Measurements from ENCODE around the gene TXNDC2.

Gene TXNDC2

GRCh38 chr18:9931146-9931545, 45.4 kb downstream of the TXNDC2 start:
- no peak for DNase-seq (ENCODE audit: low read depth)
- TF ChIP-seq CTCF (IDR thresholded peaks at IDR 0.05; ENCODE audit: low read depth, low read length, missing control alignments): no peak
- H3K4me3 ChIP-seq (ENCODE audit: low read depth, low read length): no peak overlapping the region

- H3K4me3 ChIP-seq (ENCODE audit: low read depth, low read length): no peak overlapping the region
- DNase-seq (ENCODE audit: low read depth): no peak
- no peak for TF ChIP-seq CTCF (IDR thresholded peaks at IDR 0.05; ENCODE audit: low read depth, low read length, missing control alignments)
These were observed 45.9 kb downstream of the TXNDC2 start for GRCh38 chr18:9931678-9932077.

- no peak for TF ChIP-seq CTCF (IDR thresholded peaks at IDR 0.05; ENCODE audit: low read depth, low read length, missing control alignments)
- no peak overlapping the region for H3K4me3 ChIP-seq (ENCODE audit: low read depth, low read length)
- no peak for DNase-seq (ENCODE audit: low read depth)
These were observed 48.1 kb downstream of the TXNDC2 start for GRCh38 chr18:9933865-9934264.

- no peak for TF ChIP-seq CTCF (IDR thresholded peaks at IDR 0.05; ENCODE audit: low read depth, low read length, missing control alignments)
These were observed 48.5 kb downstream of the TXNDC2 start for GRCh38 chr18:9934274-9934673.

More at GRCh38 chr18:9934274-9934673, 48.5 kb downstream of the TXNDC2 start:
- no peak for DNase-seq (ENCODE audit: low read depth)
- H3K4me3 ChIP-seq (ENCODE audit: low read depth, low read length): no peak overlapping the region
